Fibroblast of peridontal ligament (primary cell): Measurements from ENCODE around the gene GOLGA8M.
"Not testable (repeated sequence)": the region's sequence is repeated elsewhere in the genome, so short reads cannot be mapped to it uniquely, and the experiment has no call there.

Experiments
- DNase-seq: peaks from one replicate; pipeline ENCODE4 v3.0.0-alpha.2; 2010; ENCODE audit errors: extremely low read depth

GOLGA8M gene

GRCh38 chr15:28712270-28712669 lies at the start of gene GOLGA8M:
GOLGA8M (minus strand) TSS chr15:28712421; CDS start chr15:28712323, 98 bp downstream.
- DNase-seq: not testable (repeated sequence)

- DNase-seq: not testable (repeated sequence)
These were observed 30.7 kb upstream of the GOLGA8M start for GRCh38 chr15:28742890-28743289.

GRCh38 chr15:28738590-28739292 lies 26.5 kb upstream of the GOLGA8M start:
- DNase-seq: not testable (repeated sequence)

GRCh38 chr15:28738200-28738561 lies 26.0 kb upstream of the GOLGA8M start:
- DNase-seq: not testable (repeated sequence)

- peak; percentile 4 for DNase-seq
These were observed 25.4 kb upstream of the GOLGA8M start for GRCh38 chr15:28737521-28738199.

GRCh38 chr15:28728061-28728460 lies 15.8 kb upstream of the GOLGA8M start:
- DNase-seq: not testable (repeated sequence)

GRCh38 chr15:28727026-28727425 lies 14.8 kb upstream of the GOLGA8M start:
- DNase-seq: not testable (repeated sequence)

GRCh38 chr15:28726102-28726501 lies 13.9 kb upstream of the GOLGA8M start:
- DNase-seq: no peak

- DNase-seq: no peak
These were observed 13.3 kb upstream of the GOLGA8M start for GRCh38 chr15:28725556-28725955.

GRCh38 chr15:28723986-28724385 lies 11.8 kb upstream of the GOLGA8M start:
- DNase-seq: not testable (repeated sequence)

GRCh38 chr15:28719626-28720025 lies 7.4 kb upstream of the GOLGA8M start:
- DNase-seq: not testable (repeated sequence)

- DNase-seq: not testable (repeated sequence)
These were observed 6.4 kb upstream of the GOLGA8M start for GRCh38 chr15:28718576-28718975.

GRCh38 chr15:28714176-28714575 lies 2.0 kb upstream of the GOLGA8M start:
- DNase-seq: peak; percentile 12

GRCh38 chr15:28703927-28704326 lies 8.3 kb downstream of the GOLGA8M start:
- DNase-seq: not testable (repeated sequence)

- not testable (repeated sequence) for DNase-seq
These were observed 9.8 kb downstream of the GOLGA8M start for GRCh38 chr15:28702427-28702826.

GRCh38 chr15:28694006-28694751 lies 18.0 kb downstream of the GOLGA8M start:
- not testable (repeated sequence) for DNase-seq

GRCh38 chr15:28693021-28693420 lies 19.2 kb downstream of the GOLGA8M start:
- DNase-seq: not testable (repeated sequence)

- not testable (repeated sequence) for DNase-seq
These were observed 38.7 kb downstream of the GOLGA8M start for GRCh38 chr15:28673533-28673932.

GRCh38 chr15:28672122-28672521 lies 40.1 kb downstream of the GOLGA8M start:
- DNase-seq: not testable (repeated sequence)

- DNase-seq: not testable (repeated sequence)
These were observed 45.8 kb downstream of the GOLGA8M start for GRCh38 chr15:28666402-28666801.

GRCh38 chr15:28664575-28664974 lies 47.6 kb downstream of the GOLGA8M start:
- DNase-seq: not testable (repeated sequence)

GRCh38 chr15:28663717-28664116 lies 48.5 kb downstream of the GOLGA8M start:
- DNase-seq: not testable (repeated sequence)
